Prostate gland (tissue), 2 donors: ENCODE results near the gene OR10G2. TPM values are rescaled to one million over a fixed set of nuclear protein-coding genes. Genes with fewer than 3 reads are reported as not detected.
"Not testable (repeated sequence)": the region's sequence is repeated elsewhere in the genome, so short reads cannot be mapped to it uniquely, and the experiment has no call there.

Experiments used
- DNase-seq: peaks from one replicate; pipeline ENCODE4 v3.0.0-alpha.2; 2019; ENCODE audit warnings: low spot score
- H3K27ac ChIP-seq, 2 donors: fragments of 200-600 bp; sonication (generic); 2 replicates each; pipeline ENCODE4 v1.5.1; 2017 to 2019
- H3K27me3 ChIP-seq: fragments of 200-600 bp; sonication (generic); replicated peaks from 2 replicates; pipeline ENCODE4 v1.5.1; 2019; ENCODE audit not compliant: insufficient read depth
- H3K36me3 ChIP-seq, 2 donors: fragments of 200-600 bp; sonication (generic); 1 replicate in 1 of 2; 2 replicates in 1 of 2; pipeline versions ENCODE4 v1.5.1 to v1.8.1; 2017 to 2019
- H3K4me1 ChIP-seq: fragments of 200-600 bp; sonication (generic); replicated peaks from 2 replicates; pipeline ENCODE4 v1.5.1; 2019
- H3K4me3 ChIP-seq, 2 donors: fragments of 200-600 bp; sonication (generic); 2 replicates each; pipeline ENCODE4 v1.5.1; 2017 to 2019
- H3K9me3 ChIP-seq: fragments of 200-600 bp; sonication (generic); 2 replicates; pipeline ENCODE4 v1.5.1; 2017
- CTCF ChIP-seq, 4 experiments: fragments of 200-600 bp in 2 of 4; fragments of 450-650 bp in 2 of 4; sonication (generic) in 2 of 4; IDR thresholded peaks; 1 replicate in 3 of 4; 2 replicates in 1 of 4; pipeline ENCODE4 v1.5.1; 2016 to 2019; ENCODE audit warnings: antibody characterized with exemption in 4 of 4, mild to moderate bottlenecking in 2 of 4, moderate library complexity in 2 of 4
- POLR2A ChIP-seq: fragments of 450-650 bp; IDR thresholded peaks from one replicate; pipeline ENCODE4 v1.6.1; 2016; ENCODE audit warnings: antibody characterized with exemption, mild to moderate bottlenecking
- POLR2AphosphoS5 ChIP-seq: sonication (generic); formaldehyde crosslinking; IDR thresholded peaks from one replicate; pipeline ENCODE4 v1.6.1; 2017; ENCODE audit warnings: antibody characterized with exemption
- WGBS: methylation state at CpG from one replicate; pipeline ENCODE4 v1.1.5; 2018; 5-methylcytosine and 5-hydroxymethylcytosine counted together
- intact Hi-C: fragments of 100-400 bp; cut with DNase I; formaldehyde crosslinking; loops from one replicate; pipeline ENCODE4 v1.14.2; 2022
- total RNA-seq, 2 donors: library from RNA; depleted of rRNA; stranded (reverse); fragments of >200 nt; gene quantifications; one replicate each; pipeline ENCODE4 v1.1.0, GENCODE V29; 2016

Gene OR10G2
- total RNA-seq, 2 donors from 2014 or later = not detected

GRCh38 chr14:21631084-21631483 lies 3.7 kb downstream of the OR10G2 start:
- TF ChIP-seq POLR2AphosphoS5 = peak; percentile 83
- no peak for TF ChIP-seq CTCF (IDR thresholded peaks at IDR 0.05)
- WGBS = 19% methylated on average over 3 of the region's 3 CpGs

GRCh38 chr14:21630503-21630902 lies 4.2 kb downstream of the OR10G2 start:
- H3K4me1 ChIP-seq, H3K4me3 ChIP-seq, H3K27me3 ChIP-seq, DNase-seq, intact Hi-C loops, H3K9me3 ChIP-seq, H3K36me3 ChIP-seq: not testable (repeated sequence)
- 85% methylated on average over 1 of the region's 1 CpG for WGBS
- H3K27ac ChIP-seq = peak overlapping the region in 1 of 2 donors; percentile 62

More at GRCh38 chr14:21631084-21631483, 3.7 kb downstream of the OR10G2 start:
- Histone ChIP-seq H3K9me3 (no peaks in the 10 kb centered on the region), H3K27ac (peak overlapping the region in 1 of 2 donors; percentile 62), H3K4me1 (peaks cover 3% of the 10 kb centered on the region), H3K27me3 (no peaks in the 10 kb centered on the region), H3K36me3 (no peaks in the 10 kb centered on the region), H3K4me3 (no peak overlapping the region)
- peak; percentile 77 for DNase-seq
- intact Hi-C loops = no loop called here

GRCh38 chr14:21626491-21627230 lies 8.1 kb downstream of the OR10G2 start:
- H3K27ac ChIP-seq = no peak overlapping the region
- H3K27me3 ChIP-seq = no peaks in the 10 kb centered on the region
- H3K9me3 ChIP-seq = no peaks in the 10 kb centered on the region
- no peaks in the 10 kb centered on the region for H3K36me3 ChIP-seq
- intact Hi-C loops = no loop called here
- DNase-seq = no peak
- no peak for TF ChIP-seq CTCF (IDR thresholded peaks at IDR 0.05)
- TF ChIP-seq POLR2A = no peak
- TF ChIP-seq POLR2AphosphoS5 = no peak
- H3K4me1 ChIP-seq = peaks cover 3% of the 10 kb centered on the region
- H3K4me3 ChIP-seq = no peak overlapping the region
- WGBS = 58% methylated on average over 3 of the region's 3 CpGs

- no peaks in the 10 kb centered on the region for H3K36me3 ChIP-seq
- H3K27ac ChIP-seq = no peak overlapping the region
- intact Hi-C loops = no loop called here
- no peak for DNase-seq
- TF ChIP-seq CTCF (IDR thresholded peaks at IDR 0.05) (no peak), POLR2A (no peak), POLR2AphosphoS5 (no peak)
- H3K4me3 ChIP-seq = no peak overlapping the region
- no peaks in the 10 kb centered on the region for H3K9me3 ChIP-seq
- no peaks in the 10 kb centered on the region for H3K27me3 ChIP-seq
- WGBS = 80% methylated on average over 8 of the region's 8 CpGs
- no peaks in the 10 kb centered on the region for H3K4me1 ChIP-seq
Measured at GRCh38 chr14:21617614-21618013, 17.1 kb downstream of the OR10G2 start.

- peak; percentile 9 for DNase-seq
- no peaks in the 10 kb centered on the region for H3K9me3 ChIP-seq
- no peak overlapping the region for H3K27ac ChIP-seq
- no peak overlapping the region for H3K4me3 ChIP-seq
- 35% methylated on average over 1 of the region's 1 CpG for WGBS
- no peaks in the 10 kb centered on the region for H3K36me3 ChIP-seq
- TF ChIP-seq POLR2AphosphoS5 = peak; percentile 31
- no peak for TF ChIP-seq CTCF (IDR thresholded peaks at IDR 0.05)
- TF ChIP-seq POLR2A = no peak
- intact Hi-C loops = no loop called here
- H3K27me3 ChIP-seq = no peaks in the 10 kb centered on the region
- H3K4me1 ChIP-seq = no peaks in the 10 kb centered on the region
Measured at GRCh38 chr14:21614240-21614639, 20.5 kb downstream of the OR10G2 start.
